Measurements from ENCODE around the gene FAM83G.

DNA sequence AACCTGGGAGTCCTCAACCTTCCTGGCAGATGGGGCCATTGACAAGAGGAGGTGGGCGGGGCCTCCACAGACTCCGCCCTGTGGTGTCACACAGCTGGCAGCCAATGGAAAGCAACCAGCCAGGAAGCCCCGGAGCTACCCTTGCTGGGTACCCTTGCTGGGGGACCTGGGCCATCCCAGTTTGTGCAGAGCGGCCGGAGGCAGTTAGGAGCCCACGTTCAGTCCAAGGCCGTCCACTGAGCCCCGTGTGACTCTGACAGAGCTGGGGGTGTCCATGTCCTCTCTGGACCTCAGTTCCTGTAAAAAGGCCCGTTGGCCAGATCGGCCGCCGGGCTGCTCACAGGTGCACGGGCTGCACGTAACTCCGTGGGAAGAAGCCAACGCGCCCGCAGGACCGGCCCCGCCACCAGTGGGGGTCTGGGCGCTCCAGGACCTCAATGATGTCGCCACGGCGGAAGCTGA, 17.1 kb upstream of the FAM83G start:
- TF ChIP-seq, protein P1, sequence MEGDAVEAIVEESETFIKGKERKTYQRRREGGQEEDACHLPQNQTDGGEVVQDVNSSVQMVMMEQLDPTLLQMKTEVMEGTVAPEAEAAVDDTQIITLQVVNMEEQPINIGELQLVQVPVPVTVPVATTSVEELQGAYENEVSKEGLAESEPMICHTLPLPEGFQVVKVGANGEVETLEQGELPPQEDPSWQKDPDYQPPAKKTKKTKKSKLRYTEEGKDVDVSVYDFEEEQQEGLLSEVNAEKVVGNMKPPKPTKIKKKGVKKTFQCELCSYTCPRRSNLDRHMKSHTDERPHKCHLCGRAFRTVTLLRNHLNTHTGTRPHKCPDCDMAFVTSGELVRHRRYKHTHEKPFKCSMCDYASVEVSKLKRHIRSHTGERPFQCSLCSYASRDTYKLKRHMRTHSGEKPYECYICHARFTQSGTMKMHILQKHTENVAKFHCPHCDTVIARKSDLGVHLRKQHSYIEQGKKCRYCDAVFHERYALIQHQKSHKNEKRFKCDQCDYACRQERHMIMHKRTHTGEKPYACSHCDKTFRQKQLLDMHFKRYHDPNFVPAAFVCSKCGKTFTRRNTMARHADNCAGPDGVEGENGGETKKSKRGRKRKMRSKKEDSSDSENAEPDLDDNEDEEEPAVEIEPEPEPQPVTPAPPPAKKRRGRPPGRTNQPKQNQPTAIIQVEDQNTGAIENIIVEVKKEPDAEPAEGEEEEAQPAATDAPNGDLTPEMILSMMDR (IDR thresholded peaks at IDR 0.05; ENCODE audit: insufficient read depth, low read depth, low read length): no peak
- no peak for TF ChIP-seq EZH2 (IDR thresholded peaks at IDR 0.05; ENCODE audit: insufficient read depth, low read length)

Measured in astrocyte (in vitro differentiated cells and primary cell).